Liver (tissue), 9 donors: ENCODE results near the gene KISS1. TPM values are rescaled to one million over a fixed set of nuclear protein-coding genes. Genes with fewer than 3 reads are reported as not detected.

Source experiments
- DNase-seq: peaks from one replicate; pipeline ENCODE4 v3.0.0-alpha.2; 2017; ENCODE audit warnings: low spot score
- H3K27ac ChIP-seq, 2 donors: one replicate each; pipeline ENCODE4 v1.7.0; 2013; ENCODE audit warnings: inconsistent platforms in 2 of 2, low read length in 2 of 2, control low read depth in 1 of 2, low read depth in 1 of 2, mild to moderate bottlenecking in 1 of 2
- H3K27me3 ChIP-seq, 4 donors: one replicate each; pipeline versions ENCODE4 v1.6.1 to v1.7.0; 2013; ENCODE audit warnings: low read length in 3 of 4, inconsistent platforms in 1 of 4, mild to moderate bottlenecking in 1 of 4, moderate library complexity in 1 of 4; ENCODE audit not compliant: control insufficient read depth in 4 of 4, insufficient read depth in 4 of 4
- H3K36me3 ChIP-seq, 4 donors: one replicate each; pipeline versions ENCODE4 v1.6.1 to v1.7.0; 2013; ENCODE audit warnings: low read length in 3 of 4, mild to moderate bottlenecking in 3 of 4, low read depth in 1 of 4, moderate library complexity in 1 of 4; ENCODE audit not compliant: control insufficient read depth in 4 of 4, insufficient read depth in 3 of 4
- H3K4me1 ChIP-seq, 4 donors: one replicate each; pipeline versions ENCODE4 v1.6.1 to v1.7.0; 2013; ENCODE audit warnings: low read length in 3 of 4, mild to moderate bottlenecking in 3 of 4, moderate library complexity in 1 of 4; ENCODE audit not compliant: control insufficient read depth in 4 of 4, insufficient read depth in 4 of 4
- H3K4me3 ChIP-seq, 3 donors: one replicate each; pipeline versions ENCODE4 v1.6.1 to v1.7.0; 2013; ENCODE audit warnings: low read length in 3 of 3, control low read depth in 1 of 3, low read depth in 1 of 3, mild to moderate bottlenecking in 1 of 3
- H3K9ac ChIP-seq, 2 donors: one replicate each; pipeline ENCODE4 v1.7.0; 2013; ENCODE audit warnings: low read length in 2 of 2, mild to moderate bottlenecking in 2 of 2, moderate library complexity in 2 of 2, control low read depth in 1 of 2, low read depth in 1 of 2
- H3K9me3 ChIP-seq, 4 donors: one replicate each; pipeline versions ENCODE4 v1.6.1 to v1.7.0; 2013; ENCODE audit warnings: low read length in 3 of 4; ENCODE audit not compliant: control insufficient read depth in 4 of 4
- ATF3 ChIP-seq: IDR thresholded peaks from 2 replicates; pipeline ENCODE4 v1.6.1; 2016; ENCODE audit warnings: antibody characterized with exemption
- CTCF ChIP-seq: fragments of 150-350 bp; IDR thresholded peaks from 2 replicates; pipeline ENCODE4 v1.5.1; 2017; ENCODE audit warnings: improper control_type of control experiment, low read depth, low read length; ENCODE audit not compliant: missing input control
- EGR1 ChIP-seq, 2 donors: IDR thresholded peaks; 2 replicates each; pipeline ENCODE4 v1.6.1; 2016 to 2018; ENCODE audit warnings: antibody characterized with exemption in 2 of 2, low read depth in 2 of 2
- FOXA1 ChIP-seq: IDR thresholded peaks from 2 replicates; pipeline ENCODE4 v1.6.1; 2016; ENCODE audit warnings: antibody characterized with exemption
- FOXA2 ChIP-seq: IDR thresholded peaks from 2 replicates; pipeline ENCODE4 v1.6.1; 2016; ENCODE audit warnings: antibody characterized with exemption
- GABPA ChIP-seq, 2 donors: IDR thresholded peaks in 1 of 2; conservative IDR thresholded peaks in 1 of 2; 2 replicates each; pipeline ENCODE4 v1.6.1; 2016; ENCODE audit warnings: antibody characterized with exemption in 2 of 2, mild to moderate bottlenecking in 1 of 2, moderate library complexity in 1 of 2
- HNF4A ChIP-seq, 2 donors: conservative IDR thresholded peaks; 2 replicates each; pipeline ENCODE4 v1.6.1; 2016; ENCODE audit warnings: antibody characterized with exemption in 2 of 2, mild to moderate bottlenecking in 2 of 2
- HNF4G ChIP-seq: IDR thresholded peaks from 2 replicates; pipeline ENCODE4 v1.6.1; 2016; ENCODE audit warnings: antibody characterized with exemption
- JUND ChIP-seq, 2 donors: IDR thresholded peaks; 2 replicates each; pipeline ENCODE4 v1.6.1; 2016; ENCODE audit warnings: antibody characterized with exemption in 2 of 2
- MAX ChIP-seq: IDR thresholded peaks from 2 replicates; pipeline ENCODE4 v1.6.1; 2016; ENCODE audit warnings: antibody characterized with exemption
- RXRA ChIP-seq, 2 donors: IDR thresholded peaks; 2 replicates each; pipeline ENCODE4 v1.6.1; 2017 to 2018; ENCODE audit warnings: antibody characterized with exemption in 2 of 2, mild to moderate bottlenecking in 1 of 2
- SP1 ChIP-seq: IDR thresholded peaks from 2 replicates; pipeline ENCODE4 v1.6.1; 2018; ENCODE audit warnings: antibody characterized with exemption, mild to moderate bottlenecking
- TAF1 ChIP-seq: conservative IDR thresholded peaks from 2 replicates; pipeline ENCODE4 v1.6.1; 2016; ENCODE audit warnings: antibody characterized with exemption, mild to moderate bottlenecking
- YY1 ChIP-seq: IDR thresholded peaks from 2 replicates; pipeline ENCODE4 v1.6.1; 2016; ENCODE audit warnings: antibody characterized with exemption, mild to moderate bottlenecking
- WGBS: extraction: QIAGEN DNeasy Blood & Tissue Kit; methylation state at CpG from one replicate; pipeline ENCODE4 v1.1.7; 2013; 5-methylcytosine and 5-hydroxymethylcytosine counted together
- polyA plus RNA-seq, 2 donors: library from polyadenylated mRNA; stranded (reverse) in 1 of 2; unstranded in 1 of 2; fragments of 200-250 nt in 1 of 2; fragments of >200 nt in 1 of 2; fragmentation: Nextera tagmentation in 1 of 2; extraction: Ambion mirVana in 1 of 2; gene quantifications; one replicate each; pipeline versions ENCODE4 v1.2.1 to v1.2.3, GENCODE V29; 2013 to 2015
- total RNA-seq, 2 donors: library from RNA; depleted of rRNA; stranded (reverse); fragments of >200 nt; gene quantifications; one replicate each; pipeline ENCODE4 v1.2.3, GENCODE V29; 2014
- donor health status: healthy.
- donor health status: healthy.
- donor health status: healthy.
- donor health status: healthy.
- donor health status: healthy.

KISS1 gene
- total and polyA plus RNA-seq, 4 donors: 0.50 to 1.4 TPM; not detected in 2

- TF ChIP-seq HNF4G (no peak), TAF1 (no peak), JUND (IDR thresholded peaks at IDR 0.05) (no peak), YY1 (no peak), EGR1 (IDR thresholded peaks at IDR 0.05; ENCODE audit: low read depth in 2 of 2) (no peak), ATF3 (no peak), SP1 (peak; percentile 12), FOXA2 (no peak), MAX (no peak), FOXA1 (no peak), RXRA (IDR thresholded peaks at IDR 0.05) (peak; percentile 9 to 42)
These were observed 33.7 kb downstream of the KISS1 start (continued) for GRCh38 chr1:204162494-204163074.

- Histone ChIP-seq H3K4me1 (peaks cover 2 to 24% (median 14%) of the 10 kb centered on the region in 4 donors), H3K9ac (peak overlapping the region in 1 of 2 donors; percentile 39), H3K9me3 (no peaks in the 10 kb centered on the region), H3K4me3 (no peak overlapping the region), H3K36me3 (no peaks in the 10 kb centered on the region), H3K27me3 (no peaks in the 10 kb centered on the region), H3K27ac (peak overlapping the region in 1 of 2 donors; percentile 23)
- DNase-seq: no peak
- TF ChIP-seq CTCF: no peak
- TF ChIP-seq EGR1 (IDR thresholded peaks at IDR 0.05; ENCODE audit: low read depth in 2 of 2): no peak
- TF ChIP-seq YY1: no peak
- no peak for TF ChIP-seq JUND (IDR thresholded peaks at IDR 0.05)
- TF ChIP-seq GABPA (IDR thresholded peaks at IDR 0.05 in 1 of 2, conservative IDR thresholded peaks at IDR 0.05 in 1 of 2): peak in 1 of 2 donors; percentile 39
- no peak for TF ChIP-seq HNF4A (conservative IDR thresholded peaks at IDR 0.05)
- TF ChIP-seq SP1: no peak
- 53% methylated on average over 14 of the region's 14 CpGs for WGBS
These were observed 34.4 kb downstream of the KISS1 start for GRCh38 chr1:204161609-204162493.

- Histone ChIP-seq H3K36me3 (no peaks in the 10 kb centered on the region), H3K27me3 (no peaks in the 10 kb centered on the region), H3K9me3 (no peaks in the 10 kb centered on the region), H3K4me1 (peaks cover 2 to 25% (median 15%) of the 10 kb centered on the region in 4 donors), H3K27ac (no peak overlapping the region), H3K9ac (no peak overlapping the region), H3K4me3 (no peak overlapping the region)
- WGBS: 74% methylated on average over 6 of the region's 6 CpGs
- no peak for DNase-seq
- TF ChIP-seq HNF4G: no peak
- TF ChIP-seq ATF3: no peak
These were observed 38.3 kb downstream of the KISS1 start for GRCh38 chr1:204157962-204158361.
